Panc1 (cell line): ENCODE data around the gene SNX1. TPM values are rescaled to one million over a fixed set of nuclear protein-coding genes. Genes with fewer than 3 reads are reported as not detected.

Experiments
- ATAC-seq: fragments of 200-7000 bp; cut with Tn5 transposase; 2 replicates; pipeline ENCODE4 v1.9.1; 2020; ENCODE audit warnings: mild to moderate bottlenecking, moderate library complexity
- BruUV-seq: library from RNA; stranded (reverse); fragments of 400-500 nt; replicated peaks from 2 replicates; lab custom pipeline; 2021; lab: Mats Ljungman, UMichigan
- CTCF ChIA-PET: fragments of 300-600 bp; sonication (Branson Sonifier 250); formaldehyde crosslinking; loops from one replicate; lab custom pipeline; 2022; ENCODE audit warnings: antibody characterized with exemption; lab: Charles Lee
- POLR2A ChIA-PET: fragments of 300-600 bp; sonication (Branson Sonifier 250); formaldehyde crosslinking; loops from one replicate; lab custom pipeline; 2022; ENCODE audit warnings: antibody characterized with exemption; lab: Charles Lee
- DNase-seq: peaks from one replicate; pipeline ENCODE4 v3.0.0-alpha.2; 2010; ENCODE audit warnings: low read depth, low spot score
- H3K27ac ChIP-seq: 2 replicates; pipeline ENCODE4 v1.5.1; 2011; ENCODE audit warnings: mild to moderate bottlenecking, low read length, inconsistent platforms
- H3K27me3 ChIP-seq: fragments of 200-500 bp; sonication (Bioruptor generic); 2 replicates; pipeline ENCODE4 v1.6.0; 2014; ENCODE audit warnings: low read length, inconsistent platforms; ENCODE audit not compliant: control insufficient read depth, insufficient read depth
- H3K36me3 ChIP-seq: fragments of 200-500 bp; sonication (Bioruptor generic); 2 replicates; pipeline ENCODE4 v1.5.1; 2014; ENCODE audit warnings: inconsistent platforms, mild to moderate bottlenecking, low read length, moderate library complexity; ENCODE audit not compliant: control insufficient read depth, insufficient read depth
- H3K4me1 ChIP-seq: 2 replicates; pipeline ENCODE4 v1.5.1; 2011; ENCODE audit warnings: inconsistent platforms, mild to moderate bottlenecking, low read length, moderate library complexity; ENCODE audit not compliant: control insufficient read depth, insufficient read depth
- H3K4me3 ChIP-seq, 2 experiments: 2 replicates each; pipeline ENCODE4 v1.5.1; 2011 to 2012; ENCODE audit warnings: low read depth in 2 of 2, low read length in 2 of 2, mild to moderate bottlenecking in 2 of 2, inconsistent platforms in 1 of 2, moderate library complexity in 1 of 2
- H3K9me3 ChIP-seq: fragments of 200-500 bp; sonication (Bioruptor generic); 2 replicates; pipeline ENCODE4 v1.5.1; 2014; ENCODE audit warnings: low read depth, mild to moderate bottlenecking, inconsistent platforms, low read length, moderate library complexity; ENCODE audit not compliant: control insufficient read depth, insufficient read depth
- POLR2AphosphoS5 ChIP-seq: IDR thresholded peaks from 2 replicates; pipeline ENCODE4 v1.6.1; 2012; ENCODE audit warnings: mild to moderate bottlenecking, low read depth, low read length, moderate library complexity
- SIN3A ChIP-seq: IDR thresholded peaks from 2 replicates; pipeline ENCODE4 v1.6.1; 2012; ENCODE audit warnings: low read depth, mild to moderate bottlenecking, low read length, moderate library complexity, borderline replicate concordance; ENCODE audit not compliant: insufficient read depth
- TCF7L2 ChIP-seq: IDR thresholded peaks from 2 replicates; pipeline ENCODE4 v1.6.1; 2011; ENCODE audit warnings: mild to moderate bottlenecking, low read depth, low read length, inconsistent platforms
- in situ Hi-C: cut with HindIII; loops from 2 replicates; pipeline ENCODE4 v1.10.0; 2016; ENCODE audit warnings: low sequenced_read_pairs, low pct_unique_long_range_greater_than_20kb
- intact Hi-C: fragments of 100-400 bp; cut with micrococcal nuclease; formaldehyde crosslinking; loops from one replicate; pipeline ENCODE4 v1.10.0; 2022; ENCODE audit not compliant: unreplicated experiment
- total RNA-seq: library from RNA; stranded (reverse); gene quantifications from one replicate; pipeline ENCODE4 v1.2.1, GENCODE V29; 2021; ENCODE audit not compliant: unreplicated experiment
- TF ChIP-seq, protein P1 (sequence below), 2 experiments: IDR thresholded peaks; 2 replicates each; pipeline ENCODE4 v1.6.1; 2011 to 2012; ENCODE audit warnings: low read depth in 2 of 2, control low read depth in 1 of 2, low read length in 1 of 2, mild to moderate bottlenecking in 1 of 2, moderate library complexity in 1 of 2; ENCODE audit not compliant: insufficient read depth in 1 of 2
- TF ChIP-seq, protein P2 (sequence below): fragments of 450-650 bp; IDR thresholded peaks from 2 replicates; pipeline ENCODE4 v1.5.1; 2017; ENCODE audit warnings: mild to moderate bottlenecking

The SNX1 gene
- total RNA-seq, 1 experiment from 2014 or later, result 96.2 TPM

DNA sequence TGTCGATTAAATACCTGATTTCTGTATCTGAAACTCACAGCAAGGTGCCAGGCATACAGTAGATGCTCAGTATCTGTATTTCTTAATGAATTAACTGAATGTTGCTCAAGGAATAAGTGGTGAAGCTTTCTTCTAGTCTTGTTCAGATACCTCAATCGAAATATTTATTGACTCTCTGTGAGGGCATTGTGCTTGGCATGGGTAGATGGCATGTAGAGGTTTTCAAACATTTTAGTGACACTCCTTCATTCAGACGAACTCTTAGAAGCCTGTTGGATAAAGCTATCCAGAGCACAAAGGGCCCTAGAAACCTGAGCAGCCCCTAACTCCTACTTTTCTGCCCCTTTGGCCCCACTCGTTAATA is 369 bp upstream of the SNX1 start:
- in situ Hi-C loops, result no loop called here
- TF ChIP-seq SIN3A (no peak), TCF7L2 (no peak), POLR2AphosphoS5 (no peak)
- TF ChIP-seq, protein P1, sequence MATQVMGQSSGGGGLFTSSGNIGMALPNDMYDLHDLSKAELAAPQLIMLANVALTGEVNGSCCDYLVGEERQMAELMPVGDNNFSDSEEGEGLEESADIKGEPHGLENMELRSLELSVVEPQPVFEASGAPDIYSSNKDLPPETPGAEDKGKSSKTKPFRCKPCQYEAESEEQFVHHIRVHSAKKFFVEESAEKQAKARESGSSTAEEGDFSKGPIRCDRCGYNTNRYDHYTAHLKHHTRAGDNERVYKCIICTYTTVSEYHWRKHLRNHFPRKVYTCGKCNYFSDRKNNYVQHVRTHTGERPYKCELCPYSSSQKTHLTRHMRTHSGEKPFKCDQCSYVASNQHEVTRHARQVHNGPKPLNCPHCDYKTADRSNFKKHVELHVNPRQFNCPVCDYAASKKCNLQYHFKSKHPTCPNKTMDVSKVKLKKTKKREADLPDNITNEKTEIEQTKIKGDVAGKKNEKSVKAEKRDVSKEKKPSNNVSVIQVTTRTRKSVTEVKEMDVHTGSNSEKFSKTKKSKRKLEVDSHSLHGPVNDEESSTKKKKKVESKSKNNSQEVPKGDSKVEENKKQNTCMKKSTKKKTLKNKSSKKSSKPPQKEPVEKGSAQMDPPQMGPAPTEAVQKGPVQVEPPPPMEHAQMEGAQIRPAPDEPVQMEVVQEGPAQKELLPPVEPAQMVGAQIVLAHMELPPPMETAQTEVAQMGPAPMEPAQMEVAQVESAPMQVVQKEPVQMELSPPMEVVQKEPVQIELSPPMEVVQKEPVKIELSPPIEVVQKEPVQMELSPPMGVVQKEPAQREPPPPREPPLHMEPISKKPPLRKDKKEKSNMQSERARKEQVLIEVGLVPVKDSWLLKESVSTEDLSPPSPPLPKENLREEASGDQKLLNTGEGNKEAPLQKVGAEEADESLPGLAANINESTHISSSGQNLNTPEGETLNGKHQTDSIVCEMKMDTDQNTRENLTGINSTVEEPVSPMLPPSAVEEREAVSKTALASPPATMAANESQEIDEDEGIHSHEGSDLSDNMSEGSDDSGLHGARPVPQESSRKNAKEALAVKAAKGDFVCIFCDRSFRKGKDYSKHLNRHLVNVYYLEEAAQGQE (IDR thresholded peaks at IDR 0.05; ENCODE audit: insufficient read depth in 1 of 2, low read depth in 2 of 2, low read length in 1 of 2), result no peak
- TF ChIP-seq, protein P2, sequence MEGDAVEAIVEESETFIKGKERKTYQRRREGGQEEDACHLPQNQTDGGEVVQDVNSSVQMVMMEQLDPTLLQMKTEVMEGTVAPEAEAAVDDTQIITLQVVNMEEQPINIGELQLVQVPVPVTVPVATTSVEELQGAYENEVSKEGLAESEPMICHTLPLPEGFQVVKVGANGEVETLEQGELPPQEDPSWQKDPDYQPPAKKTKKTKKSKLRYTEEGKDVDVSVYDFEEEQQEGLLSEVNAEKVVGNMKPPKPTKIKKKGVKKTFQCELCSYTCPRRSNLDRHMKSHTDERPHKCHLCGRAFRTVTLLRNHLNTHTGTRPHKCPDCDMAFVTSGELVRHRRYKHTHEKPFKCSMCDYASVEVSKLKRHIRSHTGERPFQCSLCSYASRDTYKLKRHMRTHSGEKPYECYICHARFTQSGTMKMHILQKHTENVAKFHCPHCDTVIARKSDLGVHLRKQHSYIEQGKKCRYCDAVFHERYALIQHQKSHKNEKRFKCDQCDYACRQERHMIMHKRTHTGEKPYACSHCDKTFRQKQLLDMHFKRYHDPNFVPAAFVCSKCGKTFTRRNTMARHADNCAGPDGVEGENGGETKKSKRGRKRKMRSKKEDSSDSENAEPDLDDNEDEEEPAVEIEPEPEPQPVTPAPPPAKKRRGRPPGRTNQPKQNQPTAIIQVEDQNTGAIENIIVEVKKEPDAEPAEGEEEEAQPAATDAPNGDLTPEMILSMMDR, result no peak
- ChIA-PET POLR2A (no interaction called here), CTCF (interaction anchor here (1.0 kb wide), 1 partner anchor 54 kb away, joined by 5 read pairs; no protein-coding TSS in a partner anchor)
- H3K27ac ChIP-seq, result peak overlapping the region; percentile 99
- no TSS peak for BruUV-seq
- no peak for ATAC-seq
- peaks cover 3% of the 10 kb centered on the region; the same call in 1 of the 2 replicates for H3K36me3 ChIP-seq
- H3K9me3 ChIP-seq, result no peaks in the 10 kb centered on the region
- intact Hi-C loops, result no loop called here
- peaks cover 34% of the 10 kb centered on the region for H3K4me1 ChIP-seq
- DNase-seq, result no peak
- no peaks in the 10 kb centered on the region for H3K27me3 ChIP-seq
- peak overlapping the region; percentile 92 to 97 for H3K4me3 ChIP-seq

DNA sequence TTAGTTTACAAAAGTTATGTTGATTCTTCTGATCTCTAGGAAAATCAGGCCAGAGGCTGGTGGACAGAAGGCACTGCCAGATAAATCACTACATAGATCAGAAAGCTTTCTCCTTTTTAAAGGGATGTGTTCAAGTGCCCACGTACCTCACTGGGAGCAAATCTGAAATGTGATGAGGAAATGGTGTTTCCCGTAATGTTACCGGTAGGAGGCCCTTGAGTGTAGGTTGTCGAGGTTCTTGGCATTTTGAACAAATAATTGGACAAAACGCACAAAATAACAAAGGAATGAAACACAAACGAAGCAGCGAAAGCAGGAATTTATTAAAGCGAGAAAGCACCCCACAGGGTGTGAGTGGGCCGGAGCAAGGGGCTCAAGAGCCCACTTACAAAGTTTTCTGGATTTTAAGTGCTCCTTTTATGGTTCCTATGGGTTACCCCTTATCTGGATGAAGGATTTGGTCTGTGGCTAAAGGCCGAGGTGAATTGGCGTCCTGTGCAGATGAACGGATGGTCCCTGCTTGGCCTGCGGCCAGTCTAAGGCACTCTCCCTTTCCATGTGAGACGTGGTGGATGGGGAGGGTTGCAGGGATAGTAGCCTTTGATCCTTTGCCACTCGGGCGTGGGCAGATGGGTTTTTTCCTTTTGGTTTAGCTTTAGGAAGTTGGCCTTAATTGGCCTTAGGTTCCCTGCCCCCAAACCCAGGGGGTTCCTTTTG is 1.0 kb downstream of the SNX1 start:
- CTCF ChIA-PET, result interaction anchor here (1.3 kb wide), 1 partner anchor 57 kb away, joined by 7 read pairs; no protein-coding TSS in a partner anchor
- intact Hi-C loops, result no loop called here
- H3K27ac ChIP-seq, result peak overlapping the region; percentile 99
- H3K36me3 ChIP-seq, result peaks cover 3% of the 10 kb centered on the region; the same call in 1 of the 2 replicates
- no TSS peak for BruUV-seq
- H3K9me3 ChIP-seq, result no peaks in the 10 kb centered on the region
- POLR2A ChIA-PET, result no interaction called here
- in situ Hi-C loops, result no loop called here
- DNase-seq (no peak), ATAC-seq (no peak)
- TF ChIP-seq, protein P1 (IDR thresholded peaks at IDR 0.05; ENCODE audit: insufficient read depth in 1 of 2, low read depth in 2 of 2, low read length in 1 of 2), result no peak
- TF ChIP-seq, protein P2, result peak; percentile 31
- H3K27me3 ChIP-seq, result no peaks in the 10 kb centered on the region
- H3K4me3 ChIP-seq, result peak overlapping the region; percentile 92 to 97
- peaks cover 34% of the 10 kb centered on the region for H3K4me1 ChIP-seq
